GM19193 (cell line): ENCODE measurements around the gene MRPS7.

Experiments
- POLR2A ChIP-seq: IDR thresholded peaks from 4 replicates; pipeline ENCODE4 v1.6.1; 2011; ENCODE audit not compliant: insufficient read depth, insufficient read length; ENCODE audit errors: extremely low read depth

The MRPS7 gene

GRCh38 chr17:75261336-75262111 is at the start of gene MRPS7, which contains the start of gene GGA3:
Gene MRPS7 (plus strand): TSS chr17:75261879. CDS start chr17:75261901, 22 bp downstream.
Gene GGA3 (minus strand): TSS chr17:75261606. CDS start chr17:75261587, 19 bp downstream.
- TF ChIP-seq POLR2A, result peak; percentile 84

DNA sequence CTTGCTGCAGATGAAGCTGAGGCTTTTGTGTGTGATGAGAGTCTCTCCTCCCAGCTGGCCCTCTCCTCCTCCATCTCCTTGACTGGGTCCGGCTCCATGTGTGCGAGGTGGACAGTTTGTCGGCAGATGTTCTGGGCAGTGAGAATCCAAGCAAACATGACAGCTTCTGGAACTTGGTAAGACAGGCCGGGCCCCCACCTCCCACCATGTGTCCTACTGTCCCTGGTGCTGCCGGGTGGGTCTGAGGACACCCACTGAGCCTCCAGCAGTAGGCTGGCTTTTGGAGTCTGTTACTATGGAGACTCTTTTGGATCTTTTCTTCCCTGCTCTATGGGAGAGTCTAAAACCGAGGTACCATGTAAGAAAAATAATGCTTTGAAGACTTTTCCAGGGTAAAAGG is 43.5 kb upstream of the MRPS7 start:
- TF ChIP-seq POLR2A, result no peak

- TF ChIP-seq POLR2A, result no peak
Measured at GRCh38 chr17:75219815-75220214, 41.9 kb upstream of the MRPS7 start.

DNA sequence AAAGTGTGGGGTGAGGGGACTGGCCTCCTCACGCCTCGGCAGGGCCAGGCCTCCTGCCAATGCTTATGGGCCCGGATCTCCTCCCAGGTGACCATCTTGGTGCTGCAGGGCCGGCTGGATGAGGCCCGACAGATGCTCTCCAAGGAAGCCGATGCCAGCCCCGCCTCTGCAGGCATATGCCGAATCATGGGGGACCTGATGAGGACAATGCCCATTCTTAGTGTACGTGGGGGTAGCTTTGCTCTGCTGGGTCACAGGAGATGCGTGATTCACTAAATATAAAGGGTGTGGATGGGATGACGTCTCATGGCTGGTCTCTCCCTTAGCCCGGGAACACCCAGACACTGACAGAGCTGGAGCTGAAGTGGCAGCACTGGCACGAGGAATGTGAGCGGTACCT is 36.7 kb upstream of the MRPS7 start:
- TF ChIP-seq POLR2A, result no peak

GRCh38 chr17:75227729-75228128 is 34.0 kb upstream of the MRPS7 start:
- no peak for TF ChIP-seq POLR2A

DNA sequence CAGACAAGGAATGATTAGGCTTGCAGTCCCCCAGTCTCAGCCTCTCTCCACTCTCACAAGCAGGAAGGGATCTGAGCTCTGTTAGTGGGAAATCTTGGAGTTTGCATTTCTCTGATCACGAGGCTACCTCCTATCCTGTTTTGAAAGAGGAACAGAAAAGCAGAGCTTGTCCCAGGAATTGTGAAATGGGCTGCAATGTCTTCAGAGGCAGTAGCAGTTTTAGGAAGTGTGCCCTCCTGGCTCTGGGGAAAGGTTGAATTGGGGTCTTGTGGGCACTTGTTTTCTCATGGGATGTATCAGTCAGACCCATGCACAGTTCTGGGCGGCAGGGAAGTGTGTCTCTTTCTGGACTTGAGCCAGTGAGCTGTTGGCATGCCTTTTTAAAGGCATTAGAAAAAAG is 33.4 kb upstream of the MRPS7 start:
- TF ChIP-seq POLR2A, result no peak

GRCh38 chr17:75228847-75229246 is 32.8 kb upstream of the MRPS7 start:
- TF ChIP-seq POLR2A, result no peak

GRCh38 chr17:75231071-75231470 is 30.6 kb upstream of the MRPS7 start:
- TF ChIP-seq POLR2A, result no peak

GRCh38 chr17:75231741-75232464 is 29.8 kb upstream of the MRPS7 start:
- no peak for TF ChIP-seq POLR2A

DNA sequence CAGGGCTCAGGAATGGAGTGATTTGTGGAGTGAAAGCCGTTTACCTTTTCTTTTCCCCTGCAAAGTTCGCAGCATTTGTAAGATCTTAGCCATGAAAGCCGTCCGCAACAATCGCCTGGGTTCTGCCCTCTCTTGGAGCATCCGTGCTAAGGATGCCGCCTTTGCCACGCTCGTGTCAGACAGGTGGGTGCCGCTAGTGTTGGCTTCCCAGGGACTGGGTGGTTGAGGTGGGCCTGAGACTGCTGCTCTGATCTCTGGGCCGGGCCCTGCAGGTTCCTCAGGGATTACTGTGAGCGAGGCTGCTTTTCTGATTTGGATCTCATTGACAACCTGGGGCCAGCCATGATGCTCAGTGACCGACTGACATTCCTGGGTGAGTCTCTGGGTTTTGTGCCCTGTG is 28.9 kb upstream of the MRPS7 start:
- TF ChIP-seq POLR2A, result no peak

DNA sequence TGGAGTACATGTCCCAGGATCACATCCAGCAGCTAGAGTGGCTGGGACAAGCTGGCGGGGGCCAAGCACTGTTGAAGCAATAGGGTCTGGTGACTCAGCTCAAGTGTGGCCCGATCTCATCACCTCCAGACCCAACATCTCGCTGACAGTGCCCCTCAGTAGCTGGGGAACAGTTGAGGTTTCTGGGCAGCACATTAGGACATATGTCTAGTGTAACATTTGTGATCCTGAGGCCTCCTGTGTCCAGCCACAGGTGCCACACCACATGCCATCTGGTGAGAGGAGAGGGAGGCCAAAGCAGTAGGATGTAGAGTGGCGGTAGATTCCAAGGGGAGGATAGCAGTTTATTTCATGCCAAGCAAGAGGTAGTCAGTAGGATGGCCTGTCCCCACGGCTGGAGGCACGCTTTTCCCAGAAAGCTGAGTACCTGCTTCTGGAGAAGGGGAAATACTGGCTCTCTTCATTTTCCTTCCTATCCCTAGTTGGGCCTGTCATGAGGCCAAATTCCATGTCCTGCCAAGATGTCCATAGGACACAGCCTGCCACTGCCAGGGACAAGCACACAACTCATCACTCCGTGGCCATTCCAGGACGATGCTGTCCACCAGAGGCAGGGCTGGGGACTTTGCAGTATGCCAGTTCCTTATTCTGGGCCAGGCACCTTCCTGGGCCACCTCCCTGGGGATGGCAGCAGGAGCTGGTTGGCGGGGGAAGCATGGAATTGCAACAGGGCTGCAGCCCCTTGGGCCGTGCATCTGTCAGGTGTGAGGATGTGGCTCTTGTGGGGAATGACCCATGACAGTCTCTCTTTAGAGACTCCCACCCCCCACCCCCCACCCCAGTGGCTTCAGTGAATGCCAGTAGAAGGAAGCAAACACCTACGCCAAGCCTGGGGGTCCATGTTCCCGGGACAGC is 24.3 kb upstream of the MRPS7 start:
- TF ChIP-seq POLR2A, result no peak

GRCh38 chr17:75238020-75238580 is 23.6 kb upstream of the MRPS7 start:
- TF ChIP-seq POLR2A, result no peak

GRCh38 chr17:75238684-75239191 is 22.9 kb upstream of the MRPS7 start:
- no peak for TF ChIP-seq POLR2A

DNA sequence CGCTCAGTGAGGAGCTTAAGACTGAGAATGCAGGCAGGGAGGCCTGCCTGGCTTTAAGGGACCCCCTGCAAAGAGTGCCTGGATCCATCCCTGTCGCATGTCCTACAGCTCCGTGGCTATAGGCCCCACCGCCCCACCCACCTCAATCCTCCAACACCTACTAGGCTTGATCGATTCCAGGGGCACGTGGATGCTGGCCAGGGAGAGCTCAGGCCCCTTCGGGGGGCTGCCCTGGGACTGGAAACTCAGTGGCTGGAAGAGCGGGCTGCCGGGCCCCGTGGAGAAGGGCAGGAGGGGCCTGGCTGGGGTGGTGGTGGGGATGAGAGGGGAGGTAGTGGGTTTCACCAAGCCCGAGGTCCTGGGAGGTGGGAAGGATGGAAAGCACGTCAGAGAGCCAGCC is 22.5 kb upstream of the MRPS7 start:
- peak; percentile 30 for TF ChIP-seq POLR2A

- TF ChIP-seq POLR2A, result no peak
Measured at GRCh38 chr17:75239778-75240393, 21.8 kb upstream of the MRPS7 start.
